Measurements from ENCODE around the gene ANKRD40CL.

The ANKRD40CL gene

DNA sequence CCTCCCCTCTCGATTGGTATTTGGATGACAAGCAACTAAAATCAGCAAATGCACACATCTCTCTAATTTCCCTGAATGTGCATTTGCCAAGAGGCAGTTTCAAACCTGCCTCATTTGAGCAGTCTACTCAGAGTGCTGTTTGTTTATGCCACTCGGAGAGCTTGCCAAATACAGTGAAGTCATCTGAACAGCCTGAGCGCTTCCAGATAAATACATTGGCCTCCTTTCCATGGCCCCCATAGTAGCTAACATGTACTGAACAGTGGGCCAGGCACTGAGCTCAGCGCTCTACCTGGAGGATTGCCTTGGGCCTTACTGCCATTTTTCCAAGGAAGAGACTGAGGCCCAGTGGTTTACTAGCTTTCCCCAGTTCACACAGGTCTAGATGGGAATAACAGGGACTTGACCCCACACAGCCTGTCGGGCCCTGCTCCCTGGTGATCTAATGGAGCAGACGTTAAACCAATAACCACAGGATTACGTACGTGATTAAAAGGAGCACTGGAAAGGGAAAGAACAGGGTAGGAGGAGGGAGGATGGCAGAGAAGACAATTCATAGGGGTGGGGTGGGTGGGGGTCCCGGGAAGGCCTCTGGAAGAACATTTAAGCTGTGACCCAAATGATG is 18.7 kb upstream of the ANKRD40CL start:
- DNase-seq = no peak

DNA sequence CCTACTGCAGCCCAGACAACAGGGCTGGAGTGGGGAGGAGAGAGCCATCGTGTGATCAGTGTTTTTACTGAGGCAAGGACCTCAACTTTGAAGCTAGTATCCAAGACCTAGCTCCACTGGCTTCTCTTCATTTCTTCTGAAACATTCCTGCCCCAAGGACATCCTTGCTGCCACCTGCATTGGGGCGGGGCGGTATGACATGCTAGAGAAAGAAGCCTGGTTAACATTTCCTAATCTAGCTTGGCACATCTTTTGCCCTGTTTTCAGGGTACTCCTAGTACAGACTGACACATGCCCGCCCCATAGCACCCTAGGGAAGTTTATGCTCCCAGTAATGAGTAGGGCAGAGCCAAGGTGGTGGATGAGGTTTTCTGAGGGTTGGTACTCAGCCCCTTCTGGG is 17.8 kb upstream of the ANKRD40CL start:
- DNase-seq = no peak

- no peak for DNase-seq
These were observed 16.6 kb upstream of the ANKRD40CL start for GRCh38 chr17:50783905-50784304.

DNA sequence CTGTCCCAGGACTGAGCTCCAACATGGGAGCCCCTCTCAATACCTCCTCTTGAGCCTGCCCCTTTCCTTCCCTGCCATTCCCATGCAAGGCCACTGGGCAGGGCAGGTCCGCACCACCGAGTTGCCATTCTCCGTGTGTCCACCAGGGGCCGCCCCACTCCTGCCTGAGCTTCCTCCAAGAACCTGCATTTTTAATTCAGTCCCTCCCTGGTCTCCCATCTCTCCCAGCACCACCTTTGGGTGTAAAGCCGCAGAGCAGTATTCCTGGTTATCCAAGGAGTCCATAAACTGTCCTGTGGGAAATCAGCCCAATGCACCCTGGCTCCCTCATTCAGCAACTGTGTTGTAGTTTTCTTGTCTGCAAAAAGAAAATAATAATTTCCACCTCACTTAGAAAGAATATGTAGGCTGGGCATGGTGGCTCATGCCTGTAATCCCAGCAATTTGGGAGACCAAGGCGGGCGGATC is 15.9 kb upstream of the ANKRD40CL start:
- peak; percentile 87 for DNase-seq

DNA sequence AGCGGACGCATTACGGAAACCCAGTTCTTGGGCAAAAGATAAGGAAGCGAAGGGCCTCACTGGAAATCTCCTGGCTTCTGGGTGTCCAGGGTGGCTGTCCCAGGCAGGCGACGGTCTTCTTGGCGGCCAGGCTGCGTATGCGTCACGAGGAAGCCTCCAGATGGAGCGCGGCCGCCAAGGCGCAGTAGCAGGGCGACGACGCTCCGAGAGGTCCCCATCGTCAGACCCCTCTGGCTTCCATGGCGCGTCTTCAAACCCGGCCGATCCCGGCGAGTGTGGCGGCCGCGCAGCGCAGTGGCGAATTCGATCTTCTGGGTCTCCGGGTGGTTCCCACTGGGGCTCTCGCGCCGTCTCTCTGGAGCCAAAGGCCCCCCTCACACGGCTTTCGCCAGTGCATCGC is 13.8 kb upstream of the ANKRD40CL start:
- DNase-seq = no peak

DNA sequence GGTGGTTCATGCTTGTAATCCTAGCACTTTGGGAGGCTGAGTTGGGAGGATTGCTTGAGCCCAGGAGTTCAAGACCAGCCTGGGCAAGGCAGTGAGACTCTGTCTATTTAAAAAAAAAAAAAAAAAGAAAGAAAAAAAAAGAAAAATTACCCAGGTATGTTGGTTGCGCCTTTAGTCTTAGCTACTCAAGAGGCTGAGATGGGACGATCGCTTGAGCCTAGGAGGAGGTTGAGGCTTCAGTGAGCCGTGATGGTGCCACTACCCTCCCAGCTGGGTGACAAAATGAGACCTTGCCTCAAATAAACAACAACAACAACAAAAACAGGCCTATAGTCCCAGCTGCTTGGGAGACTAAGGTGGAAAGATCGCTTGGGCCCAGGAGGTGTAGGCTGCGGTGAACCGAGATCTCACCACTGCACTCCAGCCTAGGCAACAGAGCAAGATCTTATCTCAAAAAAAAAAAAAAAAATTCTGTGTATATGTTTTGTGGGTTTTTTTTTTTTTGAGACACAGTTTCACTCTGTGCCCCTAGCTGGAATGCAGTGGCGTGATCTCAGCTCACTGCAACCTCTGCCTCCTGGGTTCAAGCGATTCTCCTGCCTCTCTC is 12.5 kb upstream of the ANKRD40CL start:
- DNase-seq = peak; percentile 35

DNA sequence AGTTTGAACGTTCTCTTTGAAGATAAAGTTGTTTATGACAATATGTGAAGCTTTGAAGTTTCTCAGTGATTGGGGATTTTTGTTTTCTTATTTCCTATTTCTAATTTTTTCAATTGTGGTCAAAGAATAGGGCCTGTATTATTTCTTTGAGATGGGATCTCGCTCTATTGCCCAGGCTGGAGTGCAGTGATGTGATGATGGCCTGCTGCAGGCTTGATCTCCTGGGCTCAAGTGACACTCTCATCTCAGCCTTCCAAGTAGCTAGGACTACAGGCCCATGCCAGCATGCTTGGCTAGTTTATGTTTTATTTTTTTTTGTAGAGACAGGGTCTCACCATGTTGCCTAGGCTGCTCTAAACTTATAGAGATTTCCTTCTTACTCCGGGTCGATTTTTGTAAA is 11.7 kb upstream of the ANKRD40CL start:
- DNase-seq = no peak

DNA sequence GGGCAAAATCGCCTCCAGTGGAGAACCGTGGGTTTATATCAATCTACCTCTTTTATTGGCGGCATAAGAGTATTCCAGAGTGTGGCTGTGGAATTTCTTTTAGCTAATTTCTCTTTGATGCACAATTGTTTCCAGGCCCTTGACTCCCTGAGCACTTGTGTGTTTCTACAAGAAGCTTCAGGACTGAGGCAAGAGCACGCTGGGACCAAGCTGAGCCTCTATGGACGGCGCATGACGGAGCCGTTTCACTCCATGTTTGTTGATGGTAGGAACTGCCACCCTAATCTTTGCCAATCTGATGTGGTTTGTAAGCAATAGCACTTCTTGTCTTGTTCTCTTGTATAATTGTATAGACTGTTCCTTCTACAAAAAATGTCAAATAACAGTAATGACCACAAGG is 11.2 kb upstream of the ANKRD40CL start:
- DNase-seq = no peak

DNA sequence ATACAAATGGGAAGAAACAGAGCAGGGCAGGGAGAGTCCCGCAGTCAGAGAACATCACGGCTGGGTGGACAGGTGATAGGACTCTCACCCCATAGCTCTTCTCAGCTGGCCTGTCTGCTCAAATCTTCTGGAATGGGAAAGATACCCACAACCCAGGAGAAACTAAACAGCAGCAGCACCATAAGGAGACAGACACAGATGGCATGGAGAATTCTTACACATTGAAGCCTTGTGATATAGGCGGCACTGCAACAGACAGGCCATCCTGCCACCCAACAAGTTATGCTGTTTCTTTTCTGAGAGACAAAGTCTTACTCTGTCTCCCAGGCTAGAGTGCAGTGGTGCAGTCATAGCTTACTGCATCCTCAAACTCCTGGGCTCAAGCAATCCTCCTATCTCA is 8.6 kb upstream of the ANKRD40CL start:
- DNase-seq = no peak

- no peak for DNase-seq
These were observed 7.0 kb upstream of the ANKRD40CL start for GRCh38 chr17:50774225-50774803.

GRCh38 chr17:50771991-50772785 is 4.9 kb upstream of the ANKRD40CL start:
- no peak for DNase-seq

DNA sequence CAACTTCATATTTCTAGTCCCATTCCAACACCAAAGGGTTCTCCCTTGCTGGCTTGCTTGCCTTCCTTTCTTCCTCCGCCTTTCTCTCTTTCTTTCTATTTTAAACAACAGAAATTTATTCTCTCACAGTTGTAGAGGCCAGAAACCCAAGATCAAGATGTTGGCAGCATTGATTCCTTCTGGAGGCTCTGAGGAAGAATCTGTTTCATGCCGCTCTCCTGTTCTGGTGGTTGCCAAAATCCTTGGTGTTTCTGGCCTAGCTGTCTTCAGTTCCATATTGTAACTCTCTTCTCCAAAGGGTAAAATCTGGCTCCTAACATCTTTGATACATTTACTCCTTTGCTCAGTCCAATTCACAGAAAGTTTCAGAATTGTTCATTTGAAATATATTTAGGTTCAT is 3.0 kb upstream of the ANKRD40CL start:
- no peak for DNase-seq

GRCh38 chr17:50769884-50770283 is 2.6 kb upstream of the ANKRD40CL start:
- DNase-seq = no peak

DNA sequence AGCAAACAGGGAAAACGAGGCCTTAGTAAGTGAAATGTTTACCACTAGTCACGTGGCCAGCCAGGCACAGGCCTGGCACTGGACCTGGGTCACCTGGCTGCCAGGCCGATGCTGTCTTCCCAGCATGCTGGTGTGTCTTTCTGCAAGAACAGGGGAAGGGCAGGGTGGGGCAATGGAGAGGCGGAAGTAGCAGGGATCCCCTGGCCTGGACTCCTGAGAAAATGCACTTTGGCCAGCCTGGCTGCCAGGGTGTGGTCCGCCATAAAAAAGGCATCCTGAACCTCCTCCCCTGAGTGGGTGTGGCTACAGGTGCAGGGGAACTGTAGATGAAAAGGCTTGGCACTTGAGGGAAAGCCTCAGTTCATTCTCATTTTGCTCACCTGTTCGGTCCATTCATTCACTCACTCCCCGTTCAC is 1.0 kb upstream of the ANKRD40CL start:
- no peak for DNase-seq

DNA sequence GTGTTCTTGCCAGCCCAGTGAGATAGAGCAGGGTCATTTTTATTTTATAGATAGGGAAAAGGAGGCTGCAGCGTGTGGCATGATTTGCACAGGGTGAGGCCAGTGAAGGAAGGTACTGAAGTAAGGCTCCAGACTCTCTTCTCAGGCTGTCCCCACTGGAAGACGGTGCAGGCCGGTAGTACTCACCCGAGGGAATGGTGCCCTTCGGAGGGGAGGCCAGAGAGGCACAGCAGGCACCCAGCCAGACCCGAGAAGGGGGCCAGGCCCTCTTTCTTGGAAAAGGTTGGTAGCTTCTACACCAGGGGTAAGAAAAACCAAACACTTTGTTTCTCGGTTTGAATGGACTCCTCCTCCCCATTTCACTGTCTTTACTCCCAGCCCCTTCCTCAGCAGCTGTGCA is 288 bp downstream of the ANKRD40CL start:
- no peak for DNase-seq

GRCh38 chr17:50766222-50767023 is 895 bp downstream of the ANKRD40CL start:
- DNase-seq = no peak

DNA sequence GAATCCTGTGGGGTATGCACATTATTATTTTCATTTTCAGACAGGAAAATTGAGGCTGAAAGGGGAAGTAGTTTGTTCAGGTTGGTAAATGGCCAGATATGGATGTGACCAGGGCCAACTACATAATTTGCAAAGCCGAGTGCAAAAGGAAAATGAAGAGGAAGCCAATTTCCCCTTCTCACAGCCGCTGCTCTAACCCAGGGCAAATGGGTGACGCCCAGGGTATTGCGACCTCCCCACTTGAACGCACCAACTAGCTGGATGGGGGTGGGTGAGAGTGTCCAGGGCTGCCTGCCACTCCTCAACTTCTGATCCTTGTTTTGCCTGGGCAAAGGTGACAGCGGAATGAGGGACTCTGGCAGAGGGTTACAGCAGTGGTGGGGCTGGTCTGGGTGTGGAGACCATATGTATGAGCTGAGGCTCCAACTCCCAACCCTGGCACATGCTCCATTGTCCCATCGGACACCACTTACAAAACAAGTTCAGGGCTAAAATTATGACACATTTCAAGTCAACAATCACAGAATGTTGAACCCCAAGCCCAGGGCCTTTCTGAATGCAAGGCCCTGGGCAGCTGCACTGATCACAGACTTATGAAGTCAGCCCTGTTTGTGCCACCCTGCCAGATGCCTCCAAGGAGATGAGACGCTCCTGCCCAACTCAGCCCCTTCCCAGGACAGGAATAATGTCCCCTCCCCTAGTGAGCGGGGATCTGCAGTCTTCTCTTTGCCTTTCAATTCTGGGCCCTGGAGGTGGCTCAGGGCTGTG is 1.7 kb downstream of the ANKRD40CL start:
- DNase-seq = no peak

DNA sequence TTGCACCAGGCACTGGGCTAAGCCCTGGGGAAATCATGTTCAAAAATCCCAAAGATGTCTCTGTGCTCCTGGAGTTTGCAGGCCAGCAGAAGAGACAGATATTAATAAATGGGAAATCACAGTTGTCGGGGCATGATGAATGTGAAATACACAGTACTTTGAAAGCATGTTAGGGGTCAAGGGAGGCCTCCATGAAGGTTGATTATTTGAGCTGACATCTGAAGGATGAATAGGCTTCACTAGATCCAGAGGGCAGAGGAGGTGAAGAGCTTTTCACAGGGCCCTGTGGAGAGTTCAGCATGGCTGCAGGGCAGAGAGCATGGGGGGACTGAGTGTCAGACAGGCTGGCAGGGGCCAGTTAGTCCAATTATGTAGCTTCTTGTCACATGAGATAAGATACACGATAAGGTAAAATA is 2.6 kb downstream of the ANKRD40CL start:
- no peak for DNase-seq

DNA sequence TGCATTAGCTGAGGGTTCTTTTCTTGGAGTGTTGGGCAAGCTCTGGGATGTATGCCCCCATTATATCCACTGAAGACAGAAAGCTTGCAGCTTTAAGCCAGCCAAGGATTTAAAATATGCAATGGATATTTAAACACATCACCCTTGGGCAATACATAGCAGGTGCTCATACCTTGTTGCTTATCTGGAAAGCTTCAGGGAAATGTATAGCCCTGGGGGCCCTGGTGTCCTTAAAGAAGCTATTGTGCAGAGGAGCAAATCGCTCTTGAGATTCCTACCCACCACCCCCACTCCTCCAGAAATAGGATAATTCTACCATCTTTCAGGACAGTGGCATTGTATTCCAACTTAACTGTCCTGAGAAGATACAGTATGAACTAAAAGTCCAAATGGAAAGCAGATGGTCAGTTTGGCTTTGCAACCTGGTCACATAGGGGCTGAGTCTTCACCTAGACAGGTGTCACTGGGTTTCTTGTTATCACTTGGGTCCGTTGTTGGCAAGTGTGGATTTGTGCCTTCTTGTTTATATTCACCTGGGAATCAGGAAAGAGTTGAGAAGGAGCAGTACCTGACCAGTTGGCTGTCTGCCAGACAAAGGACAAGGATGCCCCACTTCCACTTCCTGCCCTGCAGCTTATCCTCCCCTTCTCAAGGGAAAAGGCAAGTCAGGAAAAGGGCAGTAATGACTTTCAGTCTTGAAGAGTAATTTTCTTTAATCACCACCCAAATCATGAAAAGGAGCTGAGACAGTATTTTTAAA is 3.4 kb downstream of the ANKRD40CL start:
- no peak for DNase-seq

- no peak for DNase-seq
These were observed 5.1 kb downstream of the ANKRD40CL start for GRCh38 chr17:50762177-50762576.

- DNase-seq = no peak
These were observed 8.3 kb downstream of the ANKRD40CL start for GRCh38 chr17:50758989-50759544.

All from activated CD4-positive, alpha-beta T cell treated with anti-CD3 and anti-CD28 coated beads for 48 hours (primary cell).